Mammary epithelial cell (primary cell): ENCODE results near the gene ACVR1.

Experiments used
- CTCF ChIP-seq, 2 donors: IDR thresholded peaks in 1 of 2; conservative IDR thresholded peaks in 1 of 2; 2 replicates each; pipeline ENCODE4 v1.5.1; 2011 to 2012; ENCODE audit warnings: inconsistent platforms in 2 of 2, low read length in 2 of 2, mild to moderate bottlenecking in 2 of 2, control low read depth in 1 of 2, low read depth in 1 of 2; ENCODE audit not compliant: insufficient read depth in 1 of 2; ENCODE audit errors: extremely low read depth in 1 of 2
- EZH2 ChIP-seq: IDR thresholded peaks from 2 replicates; pipeline ENCODE4 v1.6.1; 2012; ENCODE audit warnings: low read length, inconsistent platforms, borderline replicate concordance

- no peak for TF ChIP-seq EZH2
- TF ChIP-seq CTCF (conservative IDR thresholded peaks at IDR 0.05 in 1 of 2, IDR thresholded peaks at IDR 0.05 in 1 of 2; ENCODE audit: extremely low read depth in 1 of 2, insufficient read depth in 1 of 2, low read depth in 1 of 2, low read length in 2 of 2): no peak
Measured at GRCh38 chr2:157722580-157723234, 153.4 kb downstream of the ACVR1 start.
